BE2C (cell line): ENCODE measurements around the gene PPARG.

Source experiments
- DNase-seq: peaks from one replicate; pipeline ENCODE4 v3.0.0-alpha.2; 2020
- H3K27me3 ChIP-seq: fragments of 250-450 bp; sonication (Bioruptor Pico); 2 replicates; pipeline ENCODE4 v1.5.1; 2020; ENCODE audit warnings: mild to moderate bottlenecking
- H3K36me3 ChIP-seq: fragments of 250-450 bp; sonication (Bioruptor Pico); 2 replicates; pipeline ENCODE4 v1.5.1; 2020; ENCODE audit warnings: mild to moderate bottlenecking
- H3K4me1 ChIP-seq: fragments of 250-450 bp; sonication (Bioruptor Pico); 2 replicates; pipeline ENCODE4 v1.5.1; 2020
- H3K4me3 ChIP-seq: 2 replicates; pipeline ENCODE4 v1.5.1; 2011; ENCODE audit warnings: low read depth, low read length
- H3K9me3 ChIP-seq: fragments of 250-450 bp; sonication (Bioruptor Pico); 2 replicates; pipeline ENCODE4 v1.5.1; 2020
- TF ChIP-seq, protein P1 (sequence below): IDR thresholded peaks from 2 replicates; pipeline ENCODE4 v1.5.1; 2012; ENCODE audit warnings: mild to moderate bottlenecking, low read depth, low read length

Gene PPARG

DNA sequence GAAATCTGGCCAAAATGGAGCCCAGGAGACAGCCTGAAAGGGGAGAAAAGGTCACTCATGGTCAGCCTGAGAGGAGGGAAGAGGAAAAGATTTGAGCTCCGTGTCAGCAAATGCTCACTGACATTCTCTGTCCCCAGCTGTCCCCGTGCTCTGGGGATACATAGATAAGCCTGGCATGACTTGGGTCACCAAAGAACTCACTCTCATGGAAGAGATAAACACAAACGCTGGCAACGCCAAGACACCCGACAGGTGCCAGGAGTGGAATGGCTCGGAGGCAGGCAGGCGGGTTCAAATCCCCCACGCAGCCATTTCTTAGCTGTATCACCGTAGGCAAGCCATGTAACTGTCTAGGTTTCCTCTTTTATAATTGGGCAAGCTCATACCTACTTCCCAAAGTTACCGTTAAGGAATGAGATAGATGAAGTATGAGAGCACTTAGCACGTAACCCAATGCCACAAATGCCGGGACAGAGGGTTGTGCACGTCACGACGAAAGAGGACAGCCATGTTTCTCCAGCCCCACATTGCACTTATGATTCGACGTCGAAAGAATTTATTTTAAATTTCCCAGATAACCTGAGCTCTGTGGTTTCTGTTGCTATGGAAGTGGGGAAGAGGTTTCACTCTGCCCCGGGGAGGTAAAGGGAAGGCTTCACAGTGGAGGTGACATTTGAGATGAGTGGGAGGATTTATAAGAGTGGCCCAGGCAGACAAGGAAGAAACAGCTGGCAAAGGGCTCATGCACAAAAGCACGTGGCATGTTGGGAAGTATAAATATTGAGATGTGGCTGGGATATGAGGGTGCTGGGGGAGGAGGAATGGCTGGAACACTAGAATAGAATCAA is 154.0 kb downstream of the PPARG start:
- H3K9me3 ChIP-seq = no peaks in the 10 kb centered on the region
- no peaks in the 10 kb centered on the region for H3K27me3 ChIP-seq
- no peak overlapping the region for H3K4me3 ChIP-seq
- no peaks in the 10 kb centered on the region for H3K36me3 ChIP-seq
- peaks cover 4% of the 10 kb centered on the region for H3K4me1 ChIP-seq
- no peak for DNase-seq
- TF ChIP-seq, protein P1, sequence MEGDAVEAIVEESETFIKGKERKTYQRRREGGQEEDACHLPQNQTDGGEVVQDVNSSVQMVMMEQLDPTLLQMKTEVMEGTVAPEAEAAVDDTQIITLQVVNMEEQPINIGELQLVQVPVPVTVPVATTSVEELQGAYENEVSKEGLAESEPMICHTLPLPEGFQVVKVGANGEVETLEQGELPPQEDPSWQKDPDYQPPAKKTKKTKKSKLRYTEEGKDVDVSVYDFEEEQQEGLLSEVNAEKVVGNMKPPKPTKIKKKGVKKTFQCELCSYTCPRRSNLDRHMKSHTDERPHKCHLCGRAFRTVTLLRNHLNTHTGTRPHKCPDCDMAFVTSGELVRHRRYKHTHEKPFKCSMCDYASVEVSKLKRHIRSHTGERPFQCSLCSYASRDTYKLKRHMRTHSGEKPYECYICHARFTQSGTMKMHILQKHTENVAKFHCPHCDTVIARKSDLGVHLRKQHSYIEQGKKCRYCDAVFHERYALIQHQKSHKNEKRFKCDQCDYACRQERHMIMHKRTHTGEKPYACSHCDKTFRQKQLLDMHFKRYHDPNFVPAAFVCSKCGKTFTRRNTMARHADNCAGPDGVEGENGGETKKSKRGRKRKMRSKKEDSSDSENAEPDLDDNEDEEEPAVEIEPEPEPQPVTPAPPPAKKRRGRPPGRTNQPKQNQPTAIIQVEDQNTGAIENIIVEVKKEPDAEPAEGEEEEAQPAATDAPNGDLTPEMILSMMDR = no peak

DNA sequence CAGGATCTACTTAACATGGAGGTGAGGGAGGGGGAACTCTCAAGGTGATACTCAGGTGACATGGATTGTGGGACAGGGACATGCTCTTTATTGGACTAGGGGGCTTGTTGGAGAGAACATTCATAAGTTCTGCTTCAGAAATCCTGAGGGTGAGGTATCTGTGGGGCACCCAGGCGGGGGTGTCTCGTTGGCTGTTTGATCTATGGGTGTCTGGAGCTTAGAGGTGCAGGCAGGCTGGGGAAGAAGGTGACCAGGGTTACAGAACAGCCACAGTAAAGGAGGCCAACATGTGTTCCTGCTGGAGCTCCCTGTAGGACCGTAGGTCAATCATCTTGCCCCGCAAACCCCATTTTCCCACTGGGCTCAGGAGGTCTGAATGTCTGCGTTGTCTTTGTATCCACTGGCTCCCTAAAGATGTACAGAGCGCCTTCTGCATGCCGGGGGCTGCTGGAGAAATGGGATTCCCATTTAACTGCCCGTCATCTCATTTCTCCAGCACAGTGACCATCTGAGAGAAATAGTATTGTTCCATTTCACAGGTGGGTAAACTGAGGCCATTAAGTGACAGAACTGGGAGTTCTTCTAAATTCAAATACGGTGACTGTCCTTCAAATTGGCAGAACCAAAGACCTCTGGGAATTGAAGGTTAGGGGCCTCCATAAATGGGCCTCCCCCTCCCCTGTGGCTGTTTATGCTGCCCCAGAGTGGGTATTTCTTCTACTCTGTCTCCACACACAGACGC is 155.1 kb downstream of the PPARG start:
- Histone ChIP-seq H3K27me3 (no peaks in the 10 kb centered on the region), H3K4me1 (peaks cover 4% of the 10 kb centered on the region)

DNA sequence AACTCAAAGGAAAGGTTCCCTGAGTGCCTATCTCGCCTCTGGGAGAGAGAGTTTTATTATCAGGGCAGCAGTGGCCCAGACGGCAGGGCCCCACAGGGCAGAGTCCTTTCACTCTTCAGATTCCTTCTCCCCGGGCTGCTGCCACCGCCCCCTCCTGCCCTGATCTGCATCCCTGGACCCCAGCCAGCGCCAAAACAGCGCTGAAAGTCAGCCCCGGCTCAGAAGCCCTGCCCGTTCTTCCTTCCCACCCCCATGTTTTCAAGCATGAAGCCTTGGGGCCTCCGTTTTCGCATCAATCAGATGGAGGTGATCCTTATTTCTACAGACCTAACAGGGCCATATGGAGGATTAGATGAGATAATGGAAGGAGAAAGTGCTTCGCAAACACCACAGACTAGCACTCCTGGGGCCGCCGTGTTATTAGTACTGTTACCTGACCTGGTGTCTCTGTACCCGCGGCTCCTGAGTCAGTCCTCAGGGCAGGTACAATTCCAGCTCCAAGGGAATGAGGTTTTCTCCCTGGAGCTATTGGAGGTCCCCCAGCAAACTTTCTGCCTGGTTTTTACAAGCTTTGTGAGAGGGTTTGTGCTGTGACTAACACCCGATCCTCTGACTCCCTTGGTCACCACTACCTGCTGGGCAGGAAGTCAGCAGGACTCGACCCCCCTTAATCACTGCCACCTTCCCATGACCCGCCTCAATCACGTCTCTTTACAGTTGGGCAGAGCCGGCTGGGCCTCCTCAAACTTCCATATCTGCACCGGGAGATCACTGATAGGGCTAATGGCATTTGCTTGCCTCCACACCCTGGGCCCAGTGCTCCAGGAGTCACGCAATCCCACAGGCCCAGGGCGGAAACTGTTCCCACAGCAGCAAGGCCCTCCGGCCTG is 156.0 kb downstream of the PPARG start:
- DNase-seq = peak; percentile 61
- Histone ChIP-seq H3K9me3 (no peaks in the 10 kb centered on the region), H3K36me3 (no peaks in the 10 kb centered on the region), H3K27me3 (no peaks in the 10 kb centered on the region), H3K4me3 (peak overlapping the region; percentile 8), H3K4me1 (peaks cover 4% of the 10 kb centered on the region)
- TF ChIP-seq, protein P1 = no peak

More for the DNA sequence above, 155.1 kb downstream of the PPARG start:
- TF ChIP-seq, protein P1 = no peak
- DNase-seq = no peak
- Histone ChIP-seq H3K9me3 (no peaks in the 10 kb centered on the region), H3K4me3 (no peak overlapping the region), H3K36me3 (no peaks in the 10 kb centered on the region)

DNA sequence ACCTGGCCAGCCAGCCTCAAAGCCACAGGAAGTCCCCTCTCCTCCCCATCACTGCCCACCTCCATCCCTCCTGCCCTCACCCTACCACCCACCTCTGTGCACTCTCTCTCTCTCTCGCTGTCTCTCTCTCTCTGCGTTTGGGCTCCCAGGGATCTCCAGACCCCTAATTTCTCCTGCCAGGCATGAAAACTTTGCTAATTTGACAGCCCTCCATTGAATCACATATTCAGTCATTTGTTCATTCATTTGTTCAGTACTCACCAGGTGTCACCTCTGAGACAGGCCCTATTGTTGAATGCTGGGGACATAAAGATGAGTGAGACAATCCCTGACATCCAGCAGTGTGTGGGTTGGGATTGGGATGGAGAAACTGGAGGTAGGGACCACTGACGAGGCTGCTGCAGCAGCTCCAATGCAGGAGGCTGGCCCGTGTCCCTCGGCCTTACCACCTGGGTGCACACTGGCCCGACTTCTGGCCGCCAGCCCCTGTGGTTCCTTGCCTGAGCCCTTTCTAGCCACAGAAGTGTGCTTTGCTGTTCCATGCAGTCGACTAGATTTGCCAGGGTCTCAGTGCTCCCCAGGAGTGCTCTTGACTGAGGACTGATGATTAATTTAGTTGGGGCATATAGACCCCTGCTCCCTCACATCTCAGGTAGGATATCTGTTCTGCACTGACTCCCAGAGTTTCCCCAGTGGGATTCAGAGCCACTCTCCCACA is 156.8 kb downstream of the PPARG start:
- Histone ChIP-seq H3K36me3 (no peaks in the 10 kb centered on the region), H3K4me1 (peaks cover 4% of the 10 kb centered on the region), H3K4me3 (no peak overlapping the region), H3K9me3 (no peaks in the 10 kb centered on the region), H3K27me3 (no peaks in the 10 kb centered on the region)
- TF ChIP-seq, protein P1 = no peak
- no peak for DNase-seq

DNA sequence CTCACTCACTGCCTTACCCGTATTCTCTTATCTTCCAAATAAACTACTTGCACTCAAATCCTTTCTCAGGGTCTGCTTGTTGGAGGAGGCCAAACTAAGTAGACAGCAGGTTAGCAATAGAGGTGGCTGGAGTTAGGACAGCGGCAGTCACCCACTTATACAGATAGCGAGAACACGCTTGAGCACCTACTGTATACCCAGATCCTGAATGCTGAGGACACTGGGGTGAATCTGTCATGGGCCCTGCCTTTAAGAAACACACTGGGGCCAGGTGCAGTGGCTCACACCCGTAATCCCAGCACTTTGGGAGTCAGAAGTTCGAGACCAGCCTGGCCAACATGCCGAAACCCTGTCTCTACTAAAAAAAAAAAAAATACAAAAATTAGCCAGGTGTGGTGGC is 157.4 kb downstream of the PPARG start:
- no peak for DNase-seq
- Histone ChIP-seq H3K4me3 (no peak overlapping the region), H3K27me3 (no peaks in the 10 kb centered on the region), H3K36me3 (no peaks in the 10 kb centered on the region), H3K4me1 (peaks cover 2% of the 10 kb centered on the region), H3K9me3 (no peaks in the 10 kb centered on the region)
- TF ChIP-seq, protein P1 = no peak
